ENCODE measurements around the gene LCE1F.

The LCE1F gene

DNA sequence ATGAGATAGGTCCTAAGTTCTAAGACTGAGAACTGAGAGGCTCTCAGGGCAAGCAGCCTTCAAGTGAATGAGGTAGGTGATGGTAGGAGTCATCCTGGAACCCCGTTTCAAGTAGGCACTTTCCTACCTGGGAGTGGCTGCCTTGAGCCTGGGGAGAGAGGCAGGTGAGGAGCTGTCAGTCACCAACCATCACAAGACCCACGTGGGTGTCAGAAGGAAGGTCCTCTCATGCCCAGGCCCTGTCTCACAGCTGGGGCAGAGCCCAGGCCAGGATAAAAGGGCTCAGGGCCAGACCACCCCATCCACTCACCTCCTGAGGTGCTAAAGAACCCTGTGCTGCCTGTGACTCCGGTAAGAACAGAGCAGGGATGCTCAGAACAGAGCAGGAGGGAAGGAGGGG is 21.5 kb downstream of the LCE1F start, which contains the start of gene LCE1D:
Gene LCE1D (plus strand): TSS at position 301 of the 400 bp plus-strand sequence. CDS start 1,074 bp downstream, outside the sequence.
- DNase-seq (ENCODE audit: low read depth), result no peak
- H3K4me3 ChIP-seq (replicated peaks; ENCODE audit: low read depth, low read length), result no peak within 1 kb of the TSS
- TF ChIP-seq, protein P1, sequence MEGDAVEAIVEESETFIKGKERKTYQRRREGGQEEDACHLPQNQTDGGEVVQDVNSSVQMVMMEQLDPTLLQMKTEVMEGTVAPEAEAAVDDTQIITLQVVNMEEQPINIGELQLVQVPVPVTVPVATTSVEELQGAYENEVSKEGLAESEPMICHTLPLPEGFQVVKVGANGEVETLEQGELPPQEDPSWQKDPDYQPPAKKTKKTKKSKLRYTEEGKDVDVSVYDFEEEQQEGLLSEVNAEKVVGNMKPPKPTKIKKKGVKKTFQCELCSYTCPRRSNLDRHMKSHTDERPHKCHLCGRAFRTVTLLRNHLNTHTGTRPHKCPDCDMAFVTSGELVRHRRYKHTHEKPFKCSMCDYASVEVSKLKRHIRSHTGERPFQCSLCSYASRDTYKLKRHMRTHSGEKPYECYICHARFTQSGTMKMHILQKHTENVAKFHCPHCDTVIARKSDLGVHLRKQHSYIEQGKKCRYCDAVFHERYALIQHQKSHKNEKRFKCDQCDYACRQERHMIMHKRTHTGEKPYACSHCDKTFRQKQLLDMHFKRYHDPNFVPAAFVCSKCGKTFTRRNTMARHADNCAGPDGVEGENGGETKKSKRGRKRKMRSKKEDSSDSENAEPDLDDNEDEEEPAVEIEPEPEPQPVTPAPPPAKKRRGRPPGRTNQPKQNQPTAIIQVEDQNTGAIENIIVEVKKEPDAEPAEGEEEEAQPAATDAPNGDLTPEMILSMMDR (IDR thresholded peaks at IDR 0.05; ENCODE audit: low read length, missing control alignments), result no peak

DNA sequence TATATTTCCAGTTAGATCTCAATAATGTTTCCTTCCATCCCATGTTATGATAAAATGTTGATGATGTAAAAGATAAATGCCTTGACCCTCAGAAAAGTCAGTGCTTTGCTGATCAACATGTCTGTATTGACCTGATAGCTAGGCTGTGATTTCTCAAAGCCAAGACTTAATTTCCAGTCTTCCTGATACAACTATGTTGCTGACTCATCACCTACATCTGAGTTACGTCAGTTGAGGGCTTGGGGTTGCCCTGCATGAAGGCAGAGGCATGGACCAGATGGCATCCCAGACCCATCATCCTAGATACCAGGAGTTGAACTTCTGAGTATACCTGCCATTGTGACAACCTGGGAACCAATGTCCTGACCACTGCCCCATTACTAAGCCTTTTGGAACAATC is 26.4 kb downstream of the LCE1F start:
- no peak for DNase-seq (ENCODE audit: low read depth)
- TF ChIP-seq, protein P1 (IDR thresholded peaks at IDR 0.05; ENCODE audit: low read length, missing control alignments), result no peak
- H3K4me3 ChIP-seq (replicated peaks; ENCODE audit: low read depth, low read length), result no peak overlapping the region

DNA sequence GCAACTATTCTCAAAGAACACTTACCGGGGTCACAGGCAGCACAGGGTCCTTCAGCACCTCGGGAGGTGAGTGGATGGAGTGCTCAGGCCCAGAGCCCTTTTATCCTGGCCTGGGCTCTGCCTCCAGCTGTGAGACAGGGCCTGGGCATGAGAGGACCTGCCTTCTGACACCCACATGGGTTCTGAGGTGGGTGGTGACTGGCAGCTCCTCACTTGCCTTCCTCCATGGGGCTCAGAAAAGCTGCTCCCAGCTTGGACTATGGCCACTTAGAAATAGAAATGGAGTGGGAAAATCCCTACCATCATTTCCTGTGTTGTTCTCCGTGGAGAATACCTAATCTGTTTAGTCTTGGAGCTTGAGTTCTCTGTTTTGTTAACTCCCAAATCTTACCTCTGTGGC is 31.6 kb downstream of the LCE1F start, which contains the start of gene LCE1C:
Gene LCE1C (minus strand): TSS at position 76 of the 400 bp plus-strand sequence. CDS start 1,173 bp downstream, outside the sequence.
- no peak for DNase-seq (ENCODE audit: low read depth)
- no peak within 1 kb of the TSS for H3K4me3 ChIP-seq (replicated peaks; ENCODE audit: low read depth, low read length)
- TF ChIP-seq, protein P1 (IDR thresholded peaks at IDR 0.05; ENCODE audit: low read length, missing control alignments), result no peak

DNA sequence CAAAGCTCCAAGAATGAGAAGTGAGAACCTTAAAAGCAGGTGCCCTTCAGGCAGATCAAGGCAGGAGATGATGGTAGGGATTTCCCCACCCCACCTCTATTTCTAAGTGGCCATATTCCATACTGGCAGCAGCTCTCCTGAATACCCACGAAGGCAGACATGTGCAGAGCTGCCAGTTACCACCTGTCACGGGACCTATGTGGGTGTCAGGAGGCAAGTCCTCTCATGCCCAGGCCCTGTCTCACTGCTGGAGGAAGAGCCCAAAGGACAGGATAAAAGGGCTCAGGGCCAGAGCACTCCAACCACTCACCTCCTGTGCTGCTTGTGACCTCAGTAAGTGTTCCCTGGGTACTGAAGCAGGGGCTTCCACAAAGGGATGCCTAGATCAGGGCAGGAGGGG is 36.1 kb downstream of the LCE1F start:
- no peak for DNase-seq (ENCODE audit: low read depth)
- TF ChIP-seq, protein P1 (IDR thresholded peaks at IDR 0.05; ENCODE audit: low read length, missing control alignments), result no peak
- no peak overlapping the region for H3K4me3 ChIP-seq (replicated peaks; ENCODE audit: low read depth, low read length)

DNA sequence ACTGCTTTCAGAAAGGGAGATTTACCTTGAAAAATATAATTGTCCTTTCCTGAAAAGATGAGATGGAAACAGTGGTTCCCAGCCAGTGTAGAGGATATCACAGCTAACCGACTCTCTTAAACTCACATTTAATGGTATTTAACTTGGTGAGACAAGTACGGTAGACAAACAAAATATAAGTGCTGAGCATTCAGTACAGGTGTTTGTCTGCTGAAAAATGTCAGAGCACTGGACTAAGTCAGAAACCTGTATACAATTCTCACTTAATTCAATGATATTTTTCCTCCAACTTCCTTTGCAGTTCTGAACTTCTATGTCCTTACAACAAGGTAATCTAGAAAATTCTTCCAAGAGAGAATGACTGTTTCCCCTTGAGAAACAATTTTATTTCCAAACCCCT is 36.7 kb downstream of the LCE1F start, which contains the start of gene LCE1B:
Gene LCE1B (plus strand): TSS at position 301 of the 400 bp plus-strand sequence. CDS start 476 bp downstream, outside the sequence.
- DNase-seq (ENCODE audit: low read depth), result no peak
- TF ChIP-seq, protein P1 (IDR thresholded peaks at IDR 0.05; ENCODE audit: low read length, missing control alignments), result no peak
- H3K4me3 ChIP-seq (replicated peaks; ENCODE audit: low read depth, low read length), result no peak within 1 kb of the TSS

DNA sequence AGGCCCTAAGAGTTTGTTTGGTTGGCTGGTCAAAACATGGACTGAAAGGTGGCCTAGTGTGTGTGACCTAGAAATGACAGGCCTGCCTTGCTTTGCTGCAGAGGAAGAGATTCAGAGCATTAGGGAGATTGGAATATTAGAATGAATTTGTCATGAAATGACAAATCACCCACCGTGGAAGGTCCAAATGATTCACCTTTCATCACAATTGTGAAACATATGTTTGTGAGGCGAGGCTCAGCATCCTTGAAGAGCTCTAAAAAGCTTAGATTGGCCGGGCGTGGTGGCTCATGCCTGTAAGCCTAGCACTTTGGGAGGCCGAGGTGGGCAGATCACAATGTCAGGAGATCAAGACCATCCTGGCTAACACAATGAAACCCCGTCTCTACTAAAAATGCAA is 42.4 kb downstream of the LCE1F start:
- H3K4me3 ChIP-seq (replicated peaks; ENCODE audit: low read depth, low read length), result no peak overlapping the region
- DNase-seq (ENCODE audit: low read depth), result no peak
- TF ChIP-seq, protein P1 (IDR thresholded peaks at IDR 0.05; ENCODE audit: low read length, missing control alignments), result no peak

DNA sequence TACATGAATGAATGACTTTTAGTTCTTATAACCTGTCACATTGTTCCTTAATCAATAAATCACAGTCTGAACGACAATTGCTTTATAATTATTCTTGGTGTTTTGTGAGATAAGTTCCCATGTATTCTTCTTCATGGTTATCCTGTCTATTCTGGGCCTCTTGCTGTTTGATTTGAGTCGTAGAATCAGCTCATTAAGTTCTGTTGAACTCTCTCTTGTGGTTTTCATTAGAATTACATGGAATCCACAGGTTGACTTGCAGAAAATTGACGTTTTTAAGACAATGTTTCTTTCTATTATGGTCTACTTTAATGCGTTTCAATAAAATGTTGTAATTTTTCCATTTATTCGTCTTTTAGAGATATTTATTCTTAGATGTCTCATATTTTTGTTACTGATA is 48.4 kb downstream of the LCE1F start:
- TF ChIP-seq, protein P1 (IDR thresholded peaks at IDR 0.05; ENCODE audit: low read length, missing control alignments), result no peak
- H3K4me3 ChIP-seq (replicated peaks; ENCODE audit: low read depth, low read length), result no peak overlapping the region
- DNase-seq (ENCODE audit: low read depth), result no peak
